MCF 10A (cell line): ENCODE results near the gene LDLRAD4. TPM values are rescaled to one million over a fixed set of nuclear protein-coding genes. Genes with fewer than 3 reads are reported as not detected.

Experiments used
- BruUV-seq: library from RNA; stranded (reverse); fragments of 400-500 nt; replicated peaks from 2 replicates; lab custom pipeline; 2021; lab: Mats Ljungman, UMichigan
- CTCF ChIA-PET: fragments of 300-600 bp; sonication (Branson Sonifier 250); formaldehyde crosslinking; extraction: SDS; loops from one replicate; lab custom pipeline; 2021; ENCODE audit warnings: antibody characterized with exemption, inconsistent platforms; lab: Yijun Ruan, JAX
- POLR2A ChIA-PET: fragments of 300-600, 350-650 bp; sonication (Branson Sonifier 250); formaldehyde crosslinking; extraction: SDS; loops from one replicate; lab custom pipeline; 2020; ENCODE audit warnings: antibody characterized with exemption, inconsistent platforms; lab: Yijun Ruan, JAX
- DNase-seq: peaks from one replicate; pipeline ENCODE4 v3.0.0-alpha.2; 2018; ENCODE audit not compliant: unreplicated experiment
- H3K27ac Mint-ChIP-seq: one replicate; pipeline ENCODE4 v1.8.0; 2022; ENCODE audit warnings: mild to moderate bottlenecking, low read depth, mixed read lengths; ENCODE audit not compliant: unreplicated experiment
- H3K27me3 Mint-ChIP-seq: one replicate; pipeline ENCODE4 v1.8.0; 2022; ENCODE audit warnings: mixed read lengths; ENCODE audit not compliant: insufficient read depth, unreplicated experiment
- H3K36me3 Mint-ChIP-seq: one replicate; pipeline ENCODE4 v1.8.0; 2022; ENCODE audit warnings: mild to moderate bottlenecking, moderate library complexity, mixed read lengths; ENCODE audit not compliant: insufficient read depth, unreplicated experiment
- H3K4me1 Mint-ChIP-seq: one replicate; pipeline ENCODE4 v1.8.0; 2022; ENCODE audit warnings: mixed read lengths; ENCODE audit not compliant: insufficient read depth, unreplicated experiment
- H3K4me3 Mint-ChIP-seq: one replicate; pipeline ENCODE4 v1.8.0; 2022; ENCODE audit warnings: mild to moderate bottlenecking, moderate library complexity, mixed read lengths; ENCODE audit not compliant: unreplicated experiment
- H3K9me3 Mint-ChIP-seq: one replicate; pipeline ENCODE4 v1.8.0; 2022; ENCODE audit warnings: mixed read lengths; ENCODE audit not compliant: unreplicated experiment
- intact Hi-C: fragments of 100-400 bp; cut with micrococcal nuclease; formaldehyde crosslinking; loops from 2 replicates; pipeline ENCODE4 v1.14.1; 2022
- total RNA-seq: library from RNA; stranded (reverse); gene quantifications from 2 replicates; pipeline ENCODE4 v1.2.3, GENCODE V29; 2022
- TF ChIP-seq, protein P1 (sequence below): fragments of 200-600 bp; IDR thresholded peaks from one replicate; pipeline ENCODE4 v1.8.0; 2022; ENCODE audit warnings: antibody characterized with exemption, mild to moderate bottlenecking; ENCODE audit not compliant: unreplicated experiment

Gene LDLRAD4
- total RNA-seq, 1 experiment from 2014 or later, result not detected

DNA sequence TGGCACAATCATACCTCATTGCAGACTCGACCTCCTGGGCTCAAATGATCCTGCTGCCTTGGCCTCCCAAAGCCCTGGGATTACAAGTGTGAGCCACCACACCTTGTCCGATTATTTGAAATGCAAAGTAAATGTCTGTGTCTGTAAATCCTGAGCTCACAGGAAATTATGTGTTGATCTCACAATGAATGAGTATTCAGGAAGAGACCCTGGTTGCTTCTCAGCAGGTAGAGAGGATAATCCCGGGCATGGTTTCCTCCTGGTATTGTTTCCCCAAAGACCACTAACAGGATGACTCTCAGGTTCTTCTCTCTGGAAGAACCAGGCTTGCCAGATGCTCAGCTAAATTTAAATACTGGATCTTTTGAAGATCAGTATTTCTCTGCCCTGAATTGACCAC, 147.6 kb downstream of the LDLRAD4 start:
- Mint-ChIP-seq H3K27me3 (no peaks in the 10 kb centered on the region), H3K4me3 (no peak overlapping the region), H3K4me1 (no peaks in the 10 kb centered on the region), H3K36me3 (no peaks in the 10 kb centered on the region), H3K9me3 (peaks cover 7% of the 10 kb centered on the region), H3K27ac (no peak overlapping the region)
- TF ChIP-seq, protein P1, sequence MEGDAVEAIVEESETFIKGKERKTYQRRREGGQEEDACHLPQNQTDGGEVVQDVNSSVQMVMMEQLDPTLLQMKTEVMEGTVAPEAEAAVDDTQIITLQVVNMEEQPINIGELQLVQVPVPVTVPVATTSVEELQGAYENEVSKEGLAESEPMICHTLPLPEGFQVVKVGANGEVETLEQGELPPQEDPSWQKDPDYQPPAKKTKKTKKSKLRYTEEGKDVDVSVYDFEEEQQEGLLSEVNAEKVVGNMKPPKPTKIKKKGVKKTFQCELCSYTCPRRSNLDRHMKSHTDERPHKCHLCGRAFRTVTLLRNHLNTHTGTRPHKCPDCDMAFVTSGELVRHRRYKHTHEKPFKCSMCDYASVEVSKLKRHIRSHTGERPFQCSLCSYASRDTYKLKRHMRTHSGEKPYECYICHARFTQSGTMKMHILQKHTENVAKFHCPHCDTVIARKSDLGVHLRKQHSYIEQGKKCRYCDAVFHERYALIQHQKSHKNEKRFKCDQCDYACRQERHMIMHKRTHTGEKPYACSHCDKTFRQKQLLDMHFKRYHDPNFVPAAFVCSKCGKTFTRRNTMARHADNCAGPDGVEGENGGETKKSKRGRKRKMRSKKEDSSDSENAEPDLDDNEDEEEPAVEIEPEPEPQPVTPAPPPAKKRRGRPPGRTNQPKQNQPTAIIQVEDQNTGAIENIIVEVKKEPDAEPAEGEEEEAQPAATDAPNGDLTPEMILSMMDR, result no peak
- DNase-seq, result no peak
- CTCF ChIA-PET, result no interaction called here
- intact Hi-C loops, result no loop called here
- BruUV-seq, result no TSS peak
- POLR2A ChIA-PET, result no interaction called here

DNA sequence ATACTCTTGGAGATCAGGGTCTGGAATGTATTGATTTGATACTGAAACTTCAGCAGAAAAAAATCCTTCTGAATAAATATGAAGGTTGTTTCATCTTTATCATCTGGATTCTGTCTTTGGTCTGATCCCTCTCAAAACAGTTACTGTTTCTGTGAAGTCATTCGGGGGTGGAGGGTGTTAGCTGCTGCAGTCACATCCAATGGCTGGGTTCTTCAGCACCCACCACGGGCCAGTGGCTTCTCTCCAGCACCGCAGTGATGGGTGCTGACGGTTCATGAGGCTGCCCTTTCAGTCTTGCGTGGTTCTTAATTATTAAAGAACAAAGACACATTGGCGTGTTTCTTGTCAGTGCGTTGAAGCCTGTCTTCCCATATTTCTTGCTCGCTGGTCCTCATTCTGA, 148.0 kb downstream of the LDLRAD4 start:
- no TSS peak for BruUV-seq
- POLR2A ChIA-PET, result no interaction called here
- Mint-ChIP-seq H3K27ac (no peak overlapping the region), H3K27me3 (no peaks in the 10 kb centered on the region), H3K36me3 (no peaks in the 10 kb centered on the region), H3K4me1 (no peaks in the 10 kb centered on the region), H3K4me3 (no peak overlapping the region), H3K9me3 (peaks cover 7% of the 10 kb centered on the region)
- CTCF ChIA-PET, result no interaction called here
- intact Hi-C loops, result no loop called here
- DNase-seq, result no peak
- TF ChIP-seq, protein P1, result no peak

DNA sequence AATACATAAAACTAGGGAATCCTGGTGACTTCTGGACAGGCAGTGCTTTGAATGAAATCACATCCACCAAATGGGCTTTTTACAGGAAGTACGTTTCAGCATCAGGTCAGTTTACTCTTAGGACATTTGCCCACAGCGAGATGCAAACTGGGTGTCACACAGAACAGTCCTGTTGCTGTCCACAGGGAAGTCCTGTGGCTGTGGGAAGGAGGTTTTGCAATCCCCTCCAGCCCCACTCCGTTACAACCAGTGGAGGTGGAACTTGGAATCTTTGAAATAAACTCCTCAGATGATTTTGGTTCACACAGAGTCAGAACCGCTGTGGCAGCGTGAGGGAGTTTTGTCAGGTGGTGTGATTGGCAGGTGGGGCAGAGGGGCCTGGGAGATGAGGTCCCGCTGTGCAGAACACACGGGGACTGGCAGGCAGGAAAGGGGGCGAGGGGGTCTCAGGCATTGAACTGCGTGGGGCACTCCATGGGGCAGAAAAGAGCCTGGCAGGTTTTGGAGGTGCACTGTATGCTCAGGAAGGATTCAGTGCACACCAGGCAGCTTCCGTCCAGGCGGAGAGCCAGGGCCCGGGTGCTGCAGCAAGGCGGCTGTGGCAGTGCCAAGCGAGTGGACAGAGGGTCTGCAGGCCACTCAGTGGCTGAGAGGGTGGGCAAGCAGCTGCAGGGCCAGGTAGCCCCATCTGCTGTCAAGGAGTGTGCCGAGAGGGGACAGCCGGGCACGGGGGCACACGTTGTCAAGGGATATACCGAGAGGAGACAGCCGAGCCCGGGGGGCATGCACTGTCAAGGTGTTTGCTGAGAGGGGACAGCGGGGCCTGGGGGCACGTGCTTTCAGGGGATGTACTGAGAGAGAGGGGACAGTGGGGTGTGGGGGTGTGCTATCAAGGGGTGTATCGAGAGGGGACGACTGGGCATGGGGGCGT, 148.7 kb downstream of the LDLRAD4 start:
- no peak overlapping the region for H3K4me3 Mint-ChIP-seq
- no peaks in the 10 kb centered on the region for H3K36me3 Mint-ChIP-seq
- no TSS peak for BruUV-seq
- H3K9me3 Mint-ChIP-seq, result peaks cover 7% of the 10 kb centered on the region
- ChIA-PET POLR2A (no interaction called here), CTCF (no interaction called here)
- DNase-seq, result no peak
- H3K27ac Mint-ChIP-seq, result no peak overlapping the region
- TF ChIP-seq, protein P1, result no peak
- intact Hi-C loops, result no loop called here
- H3K4me1 Mint-ChIP-seq, result no peaks in the 10 kb centered on the region
- H3K27me3 Mint-ChIP-seq, result no peaks in the 10 kb centered on the region

DNA sequence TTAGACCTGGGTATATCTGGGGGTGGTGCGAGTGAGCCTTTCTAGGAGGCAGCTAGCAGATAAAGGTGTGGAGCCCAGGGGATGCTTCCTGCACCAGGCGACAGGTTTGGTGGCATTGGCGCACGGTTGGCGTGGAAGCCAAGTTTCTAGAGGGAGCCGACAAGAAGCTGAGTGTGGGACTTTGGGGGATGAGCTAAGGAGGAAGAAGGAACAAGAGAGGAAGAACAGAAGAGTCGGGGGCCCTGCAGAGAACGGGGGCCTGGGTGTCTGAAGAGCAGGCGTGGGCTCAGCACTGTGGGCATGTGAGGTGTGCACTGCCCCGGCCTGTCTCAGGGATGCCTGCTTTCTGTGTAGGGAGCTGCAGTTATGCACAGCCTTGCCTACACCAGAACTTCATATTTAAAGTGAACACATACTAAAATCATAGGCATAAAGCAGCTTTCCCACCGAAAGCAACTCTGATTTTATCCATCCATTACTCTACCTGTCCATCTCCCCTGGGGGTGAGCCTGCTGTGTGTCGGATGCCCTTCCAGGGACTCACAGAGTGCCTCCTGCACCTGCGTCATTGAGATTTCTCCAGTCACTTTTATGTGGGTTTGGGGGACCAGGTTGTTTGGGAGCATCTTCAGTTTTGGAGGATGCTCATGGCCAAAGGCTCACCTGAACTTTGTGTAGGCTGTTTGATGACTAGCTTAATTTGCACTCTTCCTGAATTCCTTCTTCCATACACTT, 149.7 kb downstream of the LDLRAD4 start:
- H3K9me3 Mint-ChIP-seq, result peaks cover 7% of the 10 kb centered on the region
- no peaks in the 10 kb centered on the region for H3K27me3 Mint-ChIP-seq
- DNase-seq, result no peak
- H3K36me3 Mint-ChIP-seq, result no peaks in the 10 kb centered on the region
- no peaks in the 10 kb centered on the region for H3K4me1 Mint-ChIP-seq
- TF ChIP-seq, protein P1, result no peak
- CTCF ChIA-PET, result no interaction called here
- no TSS peak for BruUV-seq
- intact Hi-C loops, result no loop called here
- H3K27ac Mint-ChIP-seq, result no peak overlapping the region
- POLR2A ChIA-PET, result no interaction called here
- H3K4me3 Mint-ChIP-seq, result no peak overlapping the region
